Epithelial cell of proximal tubule (primary cell): Measurements from ENCODE around the gene NUDT11. TPM values are rescaled to one million over a fixed set of nuclear protein-coding genes. Genes with fewer than 3 reads are reported as not detected.

Source experiments
- DNase-seq: peaks from one replicate; pipeline ENCODE4 v3.0.0-alpha.2; 2011; ENCODE audit warnings: low read depth
- H3K4me3 ChIP-seq: 2 replicates; pipeline ENCODE4 v1.5.1; 2011; ENCODE audit warnings: low read depth, mild to moderate bottlenecking, low read length
- total RNA-seq: library from RNA; depleted of rRNA; stranded (reverse); fragments of >200 nt; gene quantifications from 2 replicates; pipeline ENCODE4 v1.2.3, GENCODE V29; 2015
- TF ChIP-seq, protein P1 (sequence below): conservative IDR thresholded peaks from 2 replicates; pipeline ENCODE4 v1.5.1; 2012; ENCODE audit warnings: low read depth, mild to moderate bottlenecking, low read length

NUDT11 gene
- total RNA-seq, 1 donor from 2014 or later, result 5.5 TPM

DNA sequence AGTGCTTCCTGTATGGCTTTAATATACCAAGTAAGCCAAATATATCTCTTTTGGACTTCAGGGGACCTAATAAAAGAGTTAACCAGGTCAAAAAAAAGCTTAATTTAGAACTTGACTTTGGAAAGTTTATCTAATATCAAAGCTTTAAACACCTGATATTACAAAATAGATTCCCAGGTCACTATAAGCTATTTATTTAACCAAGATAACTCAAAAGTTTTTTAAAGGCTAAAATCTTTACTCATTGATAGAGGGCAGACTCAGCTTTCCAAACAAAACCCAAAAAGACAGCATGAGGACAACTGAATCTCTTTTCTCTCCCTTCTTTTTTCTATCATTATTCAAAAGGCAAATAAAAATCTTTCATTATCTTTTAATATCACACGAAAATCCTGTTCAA, 19.5 kb downstream of the NUDT11 start:
- TF ChIP-seq, protein P1, sequence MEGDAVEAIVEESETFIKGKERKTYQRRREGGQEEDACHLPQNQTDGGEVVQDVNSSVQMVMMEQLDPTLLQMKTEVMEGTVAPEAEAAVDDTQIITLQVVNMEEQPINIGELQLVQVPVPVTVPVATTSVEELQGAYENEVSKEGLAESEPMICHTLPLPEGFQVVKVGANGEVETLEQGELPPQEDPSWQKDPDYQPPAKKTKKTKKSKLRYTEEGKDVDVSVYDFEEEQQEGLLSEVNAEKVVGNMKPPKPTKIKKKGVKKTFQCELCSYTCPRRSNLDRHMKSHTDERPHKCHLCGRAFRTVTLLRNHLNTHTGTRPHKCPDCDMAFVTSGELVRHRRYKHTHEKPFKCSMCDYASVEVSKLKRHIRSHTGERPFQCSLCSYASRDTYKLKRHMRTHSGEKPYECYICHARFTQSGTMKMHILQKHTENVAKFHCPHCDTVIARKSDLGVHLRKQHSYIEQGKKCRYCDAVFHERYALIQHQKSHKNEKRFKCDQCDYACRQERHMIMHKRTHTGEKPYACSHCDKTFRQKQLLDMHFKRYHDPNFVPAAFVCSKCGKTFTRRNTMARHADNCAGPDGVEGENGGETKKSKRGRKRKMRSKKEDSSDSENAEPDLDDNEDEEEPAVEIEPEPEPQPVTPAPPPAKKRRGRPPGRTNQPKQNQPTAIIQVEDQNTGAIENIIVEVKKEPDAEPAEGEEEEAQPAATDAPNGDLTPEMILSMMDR, result no peak
- no peak overlapping the region for H3K4me3 ChIP-seq
- DNase-seq, result no peak

DNA sequence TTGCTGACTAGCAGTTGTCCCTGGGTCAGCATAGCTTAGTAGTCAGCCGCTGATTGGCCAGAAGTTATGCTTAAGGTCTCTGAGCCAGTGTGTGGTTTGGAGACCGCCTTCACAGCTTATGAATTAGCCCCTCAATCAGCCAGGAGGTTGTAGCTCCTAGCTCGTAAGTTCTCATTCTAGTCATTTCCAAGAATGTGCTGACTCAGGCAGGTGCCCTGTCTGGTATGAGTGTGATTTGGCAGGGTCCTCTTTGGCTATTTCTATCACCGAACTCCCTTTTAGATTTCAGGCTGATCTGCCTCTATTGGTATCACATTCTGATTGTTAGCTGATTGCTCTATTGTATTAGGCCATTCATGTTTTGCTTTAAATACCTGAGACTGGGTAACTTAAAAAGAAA, 33.1 kb downstream of the NUDT11 start:
- DNase-seq, result no peak
- H3K4me3 ChIP-seq, result no peak overlapping the region
- TF ChIP-seq, protein P1, result no peak

GRCh38 chrX:51461053-51462044, 35.0 kb downstream of the NUDT11 start:
- TF ChIP-seq, protein P1, result peak; percentile 61
- no peak for DNase-seq
- H3K4me3 ChIP-seq, result no peak overlapping the region

- TF ChIP-seq, protein P1, result peak; percentile 53
- DNase-seq, result no peak
- no peak overlapping the region for H3K4me3 ChIP-seq
Measured at GRCh38 chrX:51459125-51459524, 37.3 kb downstream of the NUDT11 start.

- no peak for DNase-seq
- TF ChIP-seq, protein P1, result no peak
- no peak overlapping the region for H3K4me3 ChIP-seq
Measured at GRCh38 chrX:51456814-51457213, 39.6 kb downstream of the NUDT11 start.

DNA sequence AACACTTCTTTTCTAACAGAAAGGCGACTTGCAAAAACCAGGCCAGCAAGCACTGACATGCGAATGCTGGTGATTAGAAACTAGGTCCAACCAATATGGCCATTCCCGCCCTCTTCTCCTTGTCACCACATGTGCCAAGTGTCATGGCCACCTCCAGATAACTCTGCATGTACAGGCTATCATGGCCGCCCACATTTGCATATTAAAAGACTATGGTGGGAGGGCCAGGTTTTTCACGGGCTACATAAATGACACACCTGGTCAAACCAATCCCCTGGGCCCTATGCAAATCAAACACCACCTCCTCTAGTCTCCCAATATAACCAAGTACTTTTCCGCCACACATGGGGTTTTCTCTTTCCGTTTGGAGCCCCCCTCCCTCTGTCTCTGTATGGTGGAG, 40.1 kb downstream of the NUDT11 start:
- DNase-seq, result no peak
- TF ChIP-seq, protein P1, result no peak
- H3K4me3 ChIP-seq, result no peak overlapping the region

GRCh38 chrX:51440365-51440764, 56.0 kb downstream of the NUDT11 start:
- DNase-seq, result no peak
- TF ChIP-seq, protein P1, result no peak
- no peak overlapping the region for H3K4me3 ChIP-seq
